Neural progenitor cell (in vitro differentiated cells): ENCODE measurements around the gene PDRG1. TPM values are rescaled to one million over a fixed set of nuclear protein-coding genes. Genes with fewer than 3 reads are reported as not detected.

ENCODE experiments used
- DNase-seq: peaks from one replicate; pipeline ENCODE4 v3.0.0-alpha.2; 2016; ENCODE audit warnings: low spot score
- H2AFZ ChIP-seq: fragments of 200-600 bp; sonication (generic); replicated peaks from 2 replicates; pipeline ENCODE4 v1.6.1; 2016; ENCODE audit warnings: antibody characterized with exemption
- H3F3A ChIP-seq: fragments of 200-600 bp; sonication (generic); 2 replicates; pipeline ENCODE4 v1.6.1; 2016; ENCODE audit warnings: antibody characterized with exemption, low read depth
- H3K27ac ChIP-seq: fragments of 200-600 bp; sonication (generic); 2 replicates; pipeline ENCODE4 v1.5.1; 2016; ENCODE audit warnings: mild to moderate bottlenecking
- H3K27me3 ChIP-seq: fragments of 200-600 bp; sonication (generic); 2 replicates; pipeline ENCODE4 v1.6.1; 2016; ENCODE audit warnings: mild to moderate bottlenecking, moderate library complexity
- H3K36me3 ChIP-seq: fragments of 200-600 bp; sonication (generic); 2 replicates; pipeline ENCODE4 v1.5.1; 2016
- H3K4me1 ChIP-seq: fragments of 200-600 bp; sonication (generic); 2 replicates; pipeline ENCODE4 v1.6.1; 2016; ENCODE audit warnings: mixed run types
- H3K4me2 ChIP-seq: fragments of 200-600 bp; sonication (generic); 2 replicates; pipeline ENCODE4 v1.6.1; 2016
- H3K4me3 ChIP-seq: fragments of 200-600 bp; sonication (generic); 2 replicates; pipeline ENCODE4 v1.5.1; 2016
- H3K79me2 ChIP-seq: fragments of 200-600 bp; sonication (generic); 2 replicates; pipeline ENCODE4 v1.6.1; 2016; ENCODE audit warnings: low read depth
- H3K9ac ChIP-seq: fragments of 200-600 bp; sonication (generic); 2 replicates; pipeline ENCODE4 v1.6.1; 2016
- H3K9me3 ChIP-seq: fragments of 200-600 bp; sonication (generic); 2 replicates; pipeline ENCODE4 v1.5.1; 2016; ENCODE audit warnings: low read depth
- H4K20me1 ChIP-seq: fragments of 200-600 bp; sonication (generic); 2 replicates; pipeline ENCODE4 v1.6.1; 2016; ENCODE audit warnings: low read depth
- H3K27ac Mint-ChIP-seq: 3 replicates; pipeline ENCODE4 v1.8.0; 2021; ENCODE audit warnings: mixed read lengths
- H3K27me3 Mint-ChIP-seq: 2 replicates; pipeline ENCODE4 v1.8.0; 2022; ENCODE audit warnings: low read depth, mild to moderate bottlenecking, inconsistent platforms, moderate library complexity, mixed read lengths; ENCODE audit not compliant: insufficient read depth
- H3K36me3 Mint-ChIP-seq: 3 replicates; pipeline ENCODE4 v1.8.0; 2021; ENCODE audit warnings: mixed read lengths
- H3K4me1 Mint-ChIP-seq: 3 replicates; pipeline ENCODE4 v1.8.0; 2021; ENCODE audit warnings: mixed read lengths
- H3K4me3 Mint-ChIP-seq: 3 replicates; pipeline ENCODE4 v1.8.0; 2021; ENCODE audit warnings: mild to moderate bottlenecking, moderate library complexity, mixed read lengths
- H3K9me3 Mint-ChIP-seq: 3 replicates; pipeline ENCODE4 v1.8.0; 2020; ENCODE audit warnings: mixed read lengths
- EZH2 ChIP-seq: fragments of 200-600 bp; sonication (generic); IDR thresholded peaks from 2 replicates; pipeline ENCODE4 v1.6.1; 2017; ENCODE audit warnings: antibody characterized with exemption, mild to moderate bottlenecking, moderate library complexity
- EZH2phosphoT487 ChIP-seq: fragments of 200-600 bp; sonication (generic); IDR thresholded peaks from 2 replicates; pipeline ENCODE4 v1.6.1; 2017; ENCODE audit warnings: antibody characterized with exemption
- total RNA-seq: library from RNA; depleted of rRNA; stranded (reverse); fragments of >200 nt; gene quantifications from 2 replicates; pipeline ENCODE4 v1.2.3, GENCODE V29; 2015; ENCODE audit warnings: low replicate concordance
- TF ChIP-seq, protein P1 (sequence below): fragments of 200-600 bp; sonication (generic); IDR thresholded peaks from 2 replicates; pipeline ENCODE4 v1.5.1; 2017; ENCODE audit warnings: antibody characterized with exemption, mild to moderate bottlenecking

Gene PDRG1
- total RNA-seq, 1 donor from 2014 or later: 11.1 TPM

DNA sequence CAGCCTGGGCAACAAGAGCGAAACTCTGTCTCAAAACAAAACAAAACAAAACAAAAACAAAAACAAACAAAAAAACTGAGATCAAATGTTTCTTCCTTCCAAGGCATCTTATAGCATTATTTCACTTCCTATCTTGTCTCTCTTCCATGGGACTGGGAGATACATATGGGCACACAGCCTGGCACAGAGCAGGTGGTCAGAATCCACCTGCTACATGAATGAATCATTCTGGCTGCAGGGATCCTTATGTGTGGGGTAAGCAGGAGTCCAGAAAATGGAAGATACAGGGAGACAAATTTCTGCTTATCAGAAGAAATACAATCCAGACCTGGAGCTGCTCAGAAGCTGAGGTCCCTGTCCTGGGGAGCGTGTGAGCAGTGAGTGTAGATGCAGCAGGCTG, 40.2 kb upstream of the PDRG1 start:
- Histone ChIP-seq H2AFZ (no peak overlapping the region), H4K20me1 (peaks cover 6% of the 10 kb centered on the region), H3K4me1 (peaks cover 10% of the 10 kb centered on the region), H3K27ac (no peak overlapping the region), H3K9ac (no peak overlapping the region), H3K4me2 (no peak overlapping the region), H3K27me3 (peaks cover 56% of the 10 kb centered on the region), H3K4me3 (no peak overlapping the region), H3K79me2 (no peaks in the 10 kb centered on the region), H3F3A (peaks cover 12% of the 10 kb centered on the region), H3K36me3 (no peaks in the 10 kb centered on the region), H3K9me3 (no peaks in the 10 kb centered on the region)
- Mint-ChIP-seq H3K27me3 (peaks cover 27% of the 10 kb centered on the region), H3K4me1 (no peaks in the 10 kb centered on the region), H3K4me3 (no peak overlapping the region), H3K9me3 (peaks cover 2% of the 10 kb centered on the region), H3K27ac (no peak overlapping the region), H3K36me3 (no peaks in the 10 kb centered on the region)
- DNase-seq: no peak
- TF ChIP-seq EZH2phosphoT487 (no peak), EZH2 (no peak)
- TF ChIP-seq, protein P1, sequence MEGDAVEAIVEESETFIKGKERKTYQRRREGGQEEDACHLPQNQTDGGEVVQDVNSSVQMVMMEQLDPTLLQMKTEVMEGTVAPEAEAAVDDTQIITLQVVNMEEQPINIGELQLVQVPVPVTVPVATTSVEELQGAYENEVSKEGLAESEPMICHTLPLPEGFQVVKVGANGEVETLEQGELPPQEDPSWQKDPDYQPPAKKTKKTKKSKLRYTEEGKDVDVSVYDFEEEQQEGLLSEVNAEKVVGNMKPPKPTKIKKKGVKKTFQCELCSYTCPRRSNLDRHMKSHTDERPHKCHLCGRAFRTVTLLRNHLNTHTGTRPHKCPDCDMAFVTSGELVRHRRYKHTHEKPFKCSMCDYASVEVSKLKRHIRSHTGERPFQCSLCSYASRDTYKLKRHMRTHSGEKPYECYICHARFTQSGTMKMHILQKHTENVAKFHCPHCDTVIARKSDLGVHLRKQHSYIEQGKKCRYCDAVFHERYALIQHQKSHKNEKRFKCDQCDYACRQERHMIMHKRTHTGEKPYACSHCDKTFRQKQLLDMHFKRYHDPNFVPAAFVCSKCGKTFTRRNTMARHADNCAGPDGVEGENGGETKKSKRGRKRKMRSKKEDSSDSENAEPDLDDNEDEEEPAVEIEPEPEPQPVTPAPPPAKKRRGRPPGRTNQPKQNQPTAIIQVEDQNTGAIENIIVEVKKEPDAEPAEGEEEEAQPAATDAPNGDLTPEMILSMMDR: no peak

DNA sequence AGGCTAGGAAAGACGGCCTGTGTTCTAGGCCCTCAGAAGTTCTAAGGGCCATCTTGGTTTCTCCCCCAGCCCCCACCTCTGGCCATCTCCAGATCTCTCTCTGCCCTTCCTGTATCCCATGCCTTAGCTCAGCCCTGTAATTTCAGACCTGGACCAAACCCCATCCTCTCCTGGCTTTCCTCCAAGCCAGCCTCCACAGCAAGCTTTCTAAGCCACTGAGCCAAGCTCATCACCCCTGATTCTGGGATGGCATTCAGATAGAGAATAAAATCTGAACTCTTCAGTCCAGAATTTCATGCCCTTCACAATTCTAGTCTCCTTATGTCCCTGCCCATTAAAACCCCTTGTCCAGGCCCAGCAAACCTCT, 39.5 kb upstream of the PDRG1 start:
- DNase-seq: no peak
- no peak overlapping the region for H2AFZ ChIP-seq
- H3K4me2 ChIP-seq: no peak overlapping the region
- TF ChIP-seq EZH2 (no peak), EZH2phosphoT487 (no peak)
- TF ChIP-seq, protein P1: no peak
- peaks cover 10% of the 10 kb centered on the region for H3K4me1 ChIP-seq
- Mint-ChIP-seq H3K4me1 (no peaks in the 10 kb centered on the region), H3K27me3 (peaks cover 22% of the 10 kb centered on the region), H3K4me3 (no peak overlapping the region), H3K9me3 (peaks cover 2% of the 10 kb centered on the region), H3K27ac (no peak overlapping the region), H3K36me3 (no peaks in the 10 kb centered on the region)
- no peaks in the 10 kb centered on the region for H3K9me3 ChIP-seq
- no peak overlapping the region for H3K27ac ChIP-seq
- no peak overlapping the region for H3K9ac ChIP-seq
- H3K36me3 ChIP-seq: no peaks in the 10 kb centered on the region
- peaks cover 6% of the 10 kb centered on the region for H4K20me1 ChIP-seq
- peaks cover 12% of the 10 kb centered on the region for H3F3A ChIP-seq
- H3K27me3 ChIP-seq: peaks cover 48% of the 10 kb centered on the region
- no peaks in the 10 kb centered on the region for H3K79me2 ChIP-seq
- no peak overlapping the region for H3K4me3 ChIP-seq

GRCh38 chr20:31990641-31991338, 38.9 kb upstream of the PDRG1 start:
- no peak for DNase-seq

More at GRCh38 chr20:31990641-31991338, 38.9 kb upstream of the PDRG1 start:
- H3K4me1 Mint-ChIP-seq: no peaks in the 10 kb centered on the region
- Histone ChIP-seq H3K4me3 (no peak overlapping the region), H3K4me2 (no peak overlapping the region), H3K27ac (no peak overlapping the region), H2AFZ (no peak overlapping the region), H3K36me3 (no peaks in the 10 kb centered on the region), H3K9ac (no peak overlapping the region), H3F3A (peaks cover 12% of the 10 kb centered on the region), H3K79me2 (no peaks in the 10 kb centered on the region), H4K20me1 (peaks cover 6% of the 10 kb centered on the region), H3K27me3 (peaks cover 43% of the 10 kb centered on the region), H3K9me3 (no peaks in the 10 kb centered on the region), H3K4me1 (peaks cover 10% of the 10 kb centered on the region)
- H3K27me3 Mint-ChIP-seq: peaks cover 17% of the 10 kb centered on the region
- H3K36me3 Mint-ChIP-seq: no peaks in the 10 kb centered on the region
- no peak overlapping the region for H3K27ac Mint-ChIP-seq
- H3K4me3 Mint-ChIP-seq: no peak overlapping the region
- TF ChIP-seq EZH2 (no peak), EZH2phosphoT487 (no peak)
- TF ChIP-seq, protein P1: no peak
- H3K9me3 Mint-ChIP-seq: no peaks in the 10 kb centered on the region
